Mesendoderm (in vitro differentiated cells): Measurements from ENCODE around the gene DDX50.

Experiments used
- DNase-seq: peaks from one replicate; pipeline ENCODE4 v3.0.0; 2013
- H2AK5ac ChIP-seq: 2 replicates; pipeline ENCODE4 v1.6.1; 2013; ENCODE audit warnings: low read length, inconsistent platforms
- H2BK120ac ChIP-seq: 2 replicates; pipeline ENCODE4 v1.6.1; 2013; ENCODE audit warnings: low read depth, mild to moderate bottlenecking, low read length, moderate library complexity, mixed read lengths
- H2BK15ac ChIP-seq: replicated peaks from 2 replicates; pipeline ENCODE4 v1.6.1; 2013; ENCODE audit warnings: low read depth, mild to moderate bottlenecking, moderate library complexity
- H2BK5ac ChIP-seq: 2 replicates; pipeline ENCODE4 v1.6.1; 2013; ENCODE audit warnings: low read length, inconsistent platforms
- H3K18ac ChIP-seq: 2 replicates; pipeline ENCODE4 v1.6.1; 2013; ENCODE audit warnings: mild to moderate bottlenecking, low read length, mixed read lengths
- H3K23ac ChIP-seq: one replicate; pipeline ENCODE4 v1.6.1; 2013; ENCODE audit warnings: low read length
- H3K27ac ChIP-seq: 2 replicates; pipeline ENCODE4 v1.5.1; 2013; ENCODE audit warnings: low read depth, mild to moderate bottlenecking, inconsistent platforms, low read length, moderate library complexity
- H3K27me3 ChIP-seq: 2 replicates; pipeline ENCODE4 v1.6.1; 2013; ENCODE audit warnings: low read length, control low read depth, mild to moderate bottlenecking, inconsistent platforms; ENCODE audit not compliant: insufficient read depth, poor library complexity
- H3K36me3 ChIP-seq: 2 replicates; pipeline ENCODE4 v1.6.1; 2013; ENCODE audit warnings: low read length, inconsistent platforms; ENCODE audit not compliant: control insufficient read depth, insufficient read depth
- H3K4ac ChIP-seq: one replicate; pipeline ENCODE4 v1.6.1; 2013; ENCODE audit warnings: low read depth, mild to moderate bottlenecking, low read length, moderate library complexity
- H3K4me1 ChIP-seq: 2 replicates; pipeline ENCODE4 v1.6.1; 2013; ENCODE audit warnings: low read depth, low read length, inconsistent platforms; ENCODE audit not compliant: control insufficient read depth
- H3K4me2 ChIP-seq: 2 replicates; pipeline ENCODE4 v1.6.1; 2013; ENCODE audit warnings: low read length
- H3K4me3 ChIP-seq: 2 replicates; pipeline ENCODE4 v1.5.1; 2013; ENCODE audit warnings: mild to moderate bottlenecking, low read length
- H3K56ac ChIP-seq: one replicate; pipeline ENCODE4 v1.6.1; 2013; ENCODE audit warnings: low read length
- H3K79me1 ChIP-seq: 2 replicates; pipeline ENCODE4 v1.6.1; 2013; ENCODE audit warnings: low read length, inconsistent platforms
- H3K79me2 ChIP-seq: 2 replicates; pipeline ENCODE4 v1.6.1; 2013; ENCODE audit warnings: mild to moderate bottlenecking, low read length; ENCODE audit not compliant: control insufficient read depth, insufficient read depth
- H3K9ac ChIP-seq: 2 replicates; pipeline ENCODE4 v1.6.1; 2013; ENCODE audit warnings: low read length, inconsistent platforms
- H4K5ac ChIP-seq: one replicate; pipeline ENCODE4 v1.6.1; 2013; ENCODE audit warnings: low read length
- H4K8ac ChIP-seq: one replicate; pipeline ENCODE4 v1.6.1; 2013; ENCODE audit warnings: low read depth, mild to moderate bottlenecking, control low read depth, low read length, moderate library complexity
- WGBS: extraction: QIAGEN DNeasy Blood & Tissue Kit; methylation state at CpG from one replicate; pipeline ENCODE4 v1.1.7; 2013; ENCODE audit warnings: low lambda C conversion rate, missing lambda C conversion rate; ENCODE audit not compliant: insufficient coverage; ENCODE audit errors: extremely low coverage; 5-methylcytosine and 5-hydroxymethylcytosine counted together

DDX50 gene

GRCh38 chr10:68880181-68880580, 20.9 kb upstream of the DDX50 start:
- H3K27ac ChIP-seq: no peak overlapping the region
- H3K79me1 ChIP-seq: no peaks in the 10 kb centered on the region
- H4K8ac ChIP-seq: no peak overlapping the region
- no peak overlapping the region for H3K23ac ChIP-seq
- no peak overlapping the region for H3K9ac ChIP-seq
- no peak overlapping the region for H2AK5ac ChIP-seq
- no peak overlapping the region for H3K18ac ChIP-seq
- no peak overlapping the region for H3K4me2 ChIP-seq
- no peak overlapping the region for H2BK5ac ChIP-seq
- H3K27me3 ChIP-seq: no peaks in the 10 kb centered on the region
- no peak overlapping the region for H3K4me3 ChIP-seq
- DNase-seq: no peak
- H3K4me1 ChIP-seq: peaks cover 9% of the 10 kb centered on the region
- H4K5ac ChIP-seq: no peak overlapping the region
- H2BK120ac ChIP-seq: no peak overlapping the region
- no peaks in the 10 kb centered on the region for H3K79me2 ChIP-seq
- no CpG with 5 or more reads among the region's 4 CpGs for WGBS
- no peak overlapping the region for H3K56ac ChIP-seq
- H3K36me3 ChIP-seq: no peaks in the 10 kb centered on the region
- no peak overlapping the region for H3K4ac ChIP-seq
- H2BK15ac ChIP-seq: no peak overlapping the region

DNA sequence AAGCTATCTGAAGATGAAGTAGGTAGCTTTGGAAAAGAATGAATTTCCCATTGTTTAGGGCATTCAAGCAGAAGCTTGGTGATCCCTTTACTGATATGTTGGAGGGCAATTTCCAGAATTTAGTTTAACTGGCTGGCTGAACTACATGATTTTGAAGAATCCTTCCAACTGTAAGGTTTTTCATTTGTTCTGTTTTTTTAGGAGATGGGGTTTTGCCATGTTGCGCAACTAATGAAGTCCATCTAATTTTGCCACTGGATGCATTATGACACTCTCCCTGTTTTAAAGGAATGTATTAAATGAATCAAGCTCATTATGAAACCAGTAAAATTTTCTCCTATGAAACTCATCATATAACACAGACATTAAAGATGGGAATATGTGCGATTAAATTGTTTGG, 6.1 kb upstream of the DDX50 start:
- no peak overlapping the region for H4K8ac ChIP-seq
- no peaks in the 10 kb centered on the region for H3K79me2 ChIP-seq
- H3K27me3 ChIP-seq: no peaks in the 10 kb centered on the region
- no peak overlapping the region for H3K4me3 ChIP-seq
- no peak overlapping the region for H2BK5ac ChIP-seq
- H3K23ac ChIP-seq: no peak overlapping the region
- H3K9ac ChIP-seq: no peak overlapping the region
- no peak overlapping the region for H3K27ac ChIP-seq
- H3K4me1 ChIP-seq: no peaks in the 10 kb centered on the region
- H3K36me3 ChIP-seq: no peaks in the 10 kb centered on the region
- H3K79me1 ChIP-seq: no peaks in the 10 kb centered on the region
- no peak overlapping the region for H4K5ac ChIP-seq
- no peak overlapping the region for H2BK120ac ChIP-seq
- H3K4ac ChIP-seq: no peak overlapping the region
- H2AK5ac ChIP-seq: no peak overlapping the region
- H2BK15ac ChIP-seq: no peak overlapping the region
- no peak overlapping the region for H3K18ac ChIP-seq
- no peak overlapping the region for H3K4me2 ChIP-seq
- no peak for DNase-seq
- H3K56ac ChIP-seq: no peak overlapping the region
- no CpG with 5 or more reads among the region's 2 CpGs for WGBS

GRCh38 chr10:68897336-68897741, 3.8 kb upstream of the DDX50 start:
- Histone ChIP-seq H3K27me3 (no peaks in the 10 kb centered on the region), H3K56ac (no peak overlapping the region), H3K18ac (no peak overlapping the region), H3K27ac (no peak overlapping the region), H3K4me1 (peaks cover 2% of the 10 kb centered on the region), H3K79me2 (peaks cover 8% of the 10 kb centered on the region), H3K4ac (no peak overlapping the region), H4K5ac (no peak overlapping the region), H2AK5ac (no peak overlapping the region), H3K36me3 (no peaks in the 10 kb centered on the region), H2BK15ac (no peak overlapping the region), H3K23ac (no peak overlapping the region), H2BK120ac (no peak overlapping the region), H3K4me3 (no peak overlapping the region), H3K79me1 (peaks cover 2% of the 10 kb centered on the region), H3K9ac (no peak overlapping the region), H3K4me2 (no peak overlapping the region), H4K8ac (no peak overlapping the region), H2BK5ac (no peak overlapping the region)
- DNase-seq: peak; percentile 81
- no CpG with 5 or more reads among the region's 3 CpGs for WGBS

DNA sequence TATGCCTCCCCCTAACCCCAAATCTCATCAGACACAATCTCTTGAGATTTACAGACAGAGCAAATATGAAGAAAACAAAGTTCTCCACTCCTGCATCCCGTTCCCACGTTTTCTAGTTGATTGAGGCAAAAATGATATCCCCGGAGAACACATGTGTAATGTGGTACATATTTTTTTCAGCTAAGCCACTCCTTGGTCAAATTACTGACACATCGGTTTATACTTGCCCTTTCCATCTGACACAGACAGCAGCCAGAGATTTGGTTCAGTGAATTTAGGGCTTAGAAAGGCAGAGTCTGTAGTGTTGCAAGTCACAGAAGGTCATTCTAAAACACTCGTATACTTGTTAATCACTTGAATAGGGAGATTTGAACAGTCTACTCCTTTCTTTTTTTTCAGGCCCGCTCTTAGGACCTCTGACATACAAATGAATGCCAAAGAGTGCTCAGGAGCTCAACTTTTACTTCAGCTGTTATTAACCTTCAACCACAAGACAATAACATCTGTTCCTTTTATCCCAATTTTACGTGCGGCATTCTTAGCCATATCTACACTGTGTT, 1.8 kb upstream of the DDX50 start:
- H3K4me3 ChIP-seq: no peak overlapping the region
- H3K23ac ChIP-seq: no peak overlapping the region
- H3K79me1 ChIP-seq: peaks cover 2% of the 10 kb centered on the region
- no peak for DNase-seq
- H3K4ac ChIP-seq: no peak overlapping the region
- H3K9ac ChIP-seq: no peak overlapping the region
- no peaks in the 10 kb centered on the region for H3K36me3 ChIP-seq
- H3K4me1 ChIP-seq: peaks cover 2% of the 10 kb centered on the region
- no peak overlapping the region for H4K5ac ChIP-seq
- no peak overlapping the region for H4K8ac ChIP-seq
- H3K27me3 ChIP-seq: no peaks in the 10 kb centered on the region
- no CpG with 5 or more reads among the region's 8 CpGs for WGBS
- H3K79me2 ChIP-seq: peaks cover 13% of the 10 kb centered on the region
- H3K18ac ChIP-seq: no peak overlapping the region
- no peak overlapping the region for H3K27ac ChIP-seq
- no peak overlapping the region for H2BK120ac ChIP-seq
- no peak overlapping the region for H2BK5ac ChIP-seq
- no peak overlapping the region for H3K4me2 ChIP-seq
- H3K56ac ChIP-seq: no peak overlapping the region
- no peak overlapping the region for H2AK5ac ChIP-seq
- no peak overlapping the region for H2BK15ac ChIP-seq

DNA sequence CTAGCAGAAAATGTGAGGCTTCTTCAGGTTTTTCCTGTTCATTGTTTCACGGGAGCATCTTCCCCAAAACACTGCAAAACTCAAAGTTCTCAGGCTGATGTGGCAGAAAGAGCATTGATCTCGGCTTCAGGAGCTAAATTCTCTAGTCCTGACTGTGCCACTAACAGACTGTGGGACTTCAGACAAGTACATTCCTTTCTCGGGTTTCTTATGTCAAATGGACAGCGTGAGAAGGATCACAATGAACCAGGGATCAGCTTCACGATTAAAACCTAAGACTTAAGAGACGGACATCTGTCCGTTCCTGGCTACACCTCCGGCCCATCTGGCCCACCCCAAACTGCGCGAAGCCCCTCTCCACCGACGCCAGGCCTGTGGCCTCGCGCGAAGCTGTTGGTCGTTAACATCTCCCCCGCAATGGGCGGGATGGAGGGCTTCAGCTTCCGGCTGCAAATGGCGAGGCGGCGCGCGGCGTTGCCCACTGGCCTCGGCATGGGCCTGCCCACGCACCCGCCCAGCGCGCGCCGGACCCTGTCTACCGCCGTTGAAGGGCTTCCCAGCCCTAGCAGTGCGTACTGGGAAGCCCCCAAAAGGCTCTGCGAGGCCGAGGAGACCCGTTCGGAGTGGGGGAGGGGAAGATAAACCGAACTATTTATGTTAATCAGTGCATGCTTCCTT, 549 bp upstream of the DDX50 start:
- no peaks in the 10 kb centered on the region for H3K36me3 ChIP-seq
- H3K4me2 ChIP-seq: peak overlapping the region; percentile 41
- H3K56ac ChIP-seq: peak overlapping the region; percentile 95
- peak overlapping the region; percentile 81 for H3K18ac ChIP-seq
- H3K79me2 ChIP-seq: peaks cover 13% of the 10 kb centered on the region
- no peak overlapping the region for H3K23ac ChIP-seq
- peaks cover 2% of the 10 kb centered on the region for H3K79me1 ChIP-seq
- H3K9ac ChIP-seq: peak overlapping the region; percentile 82
- H2BK15ac ChIP-seq: no peak overlapping the region
- peaks cover 2% of the 10 kb centered on the region for H3K4me1 ChIP-seq
- WGBS: no CpG with 5 or more reads among the region's 40 CpGs
- H2AK5ac ChIP-seq: no peak overlapping the region
- peak overlapping the region; percentile 96 for H3K27ac ChIP-seq
- no peaks in the 10 kb centered on the region for H3K27me3 ChIP-seq
- DNase-seq: no peak
- peak overlapping the region; percentile 98 for H4K5ac ChIP-seq
- H4K8ac ChIP-seq: peak overlapping the region; percentile 68
- H2BK120ac ChIP-seq: no peak overlapping the region
- peak overlapping the region; percentile 61 for H2BK5ac ChIP-seq
- H3K4me3 ChIP-seq: peak overlapping the region; percentile 33
- peak overlapping the region; percentile 40 for H3K4ac ChIP-seq

- Histone ChIP-seq H3K36me3 (no peaks in the 10 kb centered on the region), H2BK5ac (no peak overlapping the region), H2BK15ac (no peak overlapping the region), H3K9ac (peak overlapping the region; percentile 68), H3K23ac (no peak overlapping the region), H3K79me1 (peaks cover 2% of the 10 kb centered on the region), H3K56ac (peak overlapping the region; percentile 91), H2AK5ac (no peak overlapping the region), H3K4me1 (peaks cover 2% of the 10 kb centered on the region), H3K18ac (no peak overlapping the region), H3K4ac (no peak overlapping the region), H3K4me3 (no peak overlapping the region), H3K27ac (no peak overlapping the region), H3K27me3 (no peaks in the 10 kb centered on the region), H2BK120ac (no peak overlapping the region), H4K8ac (no peak overlapping the region), H4K5ac (no peak overlapping the region), H3K79me2 (peaks cover 13% of the 10 kb centered on the region), H3K4me2 (peak overlapping the region; percentile 96)
- no peak for DNase-seq
- WGBS: 100% methylated on average over 1 of the region's 5 CpGs
Observed at GRCh38 chr10:68902382-68902781, 1.3 kb downstream of the DDX50 start.
